Natural killer cell (primary cell): Measurements from ENCODE around the gene TMEM181. TPM values are rescaled to one million over a fixed set of nuclear protein-coding genes. Genes with fewer than 3 reads are reported as not detected.

ENCODE experiments used
- ATAC-seq, 3 donors: fragments of 150-1000 bp in 2 of 3; fragments of 200-7000 bp in 1 of 3; cut with Tn5 transposase; 1 replicate in 1 of 3; 2 replicates in 2 of 3; pipeline ENCODE4 v1.10.0; 2021; ENCODE audit warnings: mild to moderate bottlenecking in 2 of 3, moderate library complexity in 2 of 3
- DNase-seq, 2 donors: peaks; one replicate each; pipeline versions ENCODE4 v3.0.0 to v3.0.0-alpha.2; 2013 to 2021; ENCODE audit warnings: mixed read lengths in 1 of 2
- H3K27ac ChIP-seq: one replicate; pipeline ENCODE4 v1.5.1; 2013; ENCODE audit warnings: mild to moderate bottlenecking, low read length
- H3K27me3 ChIP-seq: one replicate; pipeline ENCODE4 v1.6.1; 2013; ENCODE audit warnings: low read length; ENCODE audit not compliant: control insufficient read depth, insufficient read depth
- H3K36me3 ChIP-seq: one replicate; pipeline ENCODE4 v1.6.1; 2013; ENCODE audit warnings: low read length; ENCODE audit not compliant: control insufficient read depth, insufficient read depth
- H3K4me1 ChIP-seq: one replicate; pipeline ENCODE4 v1.6.1; 2013; ENCODE audit warnings: low read length; ENCODE audit not compliant: control insufficient read depth, insufficient read depth
- H3K4me3 ChIP-seq: one replicate; pipeline ENCODE4 v1.5.1; 2013; ENCODE audit warnings: low read length
- H3K9me3 ChIP-seq: one replicate; pipeline ENCODE4 v1.6.1; 2013; ENCODE audit warnings: low read length; ENCODE audit not compliant: control insufficient read depth, insufficient read depth
- H3K27ac Mint-ChIP-seq, 2 donors: one replicate each; pipeline ENCODE4 v1.8.0; 2022; ENCODE audit warnings: mild to moderate bottlenecking in 2 of 2, mixed read lengths in 2 of 2, moderate library complexity in 1 of 2
- H3K27me3 Mint-ChIP-seq, 2 donors: one replicate each; pipeline ENCODE4 v1.8.0; 2022; ENCODE audit warnings: low read depth in 2 of 2, mixed read lengths in 2 of 2
- H3K36me3 Mint-ChIP-seq: one replicate; pipeline ENCODE4 v1.8.0; 2022; ENCODE audit warnings: mixed read lengths
- H3K4me1 Mint-ChIP-seq, 2 donors: one replicate each; pipeline ENCODE4 v1.8.0; 2022; ENCODE audit warnings: mixed read lengths in 2 of 2
- H3K4me3 Mint-ChIP-seq: one replicate; pipeline ENCODE4 v1.8.0; 2022; ENCODE audit warnings: mild to moderate bottlenecking, moderate library complexity, mixed read lengths
- H3K9me3 Mint-ChIP-seq, 2 donors: one replicate each; pipeline ENCODE4 v1.8.0; 2022; ENCODE audit warnings: mixed read lengths in 2 of 2
- CTCF ChIP-seq: fragments of 200-600 bp; IDR thresholded peaks from one replicate; pipeline ENCODE4 v1.8.0; 2022; ENCODE audit warnings: antibody characterized with exemption
- WGBS: methylation state at CpG from one replicate; pipeline ENCODE4 v1.1.7; 2013; ENCODE audit warnings: missing lambda C conversion rate; ENCODE audit not compliant: insufficient coverage; 5-methylcytosine and 5-hydroxymethylcytosine counted together
- intact Hi-C: fragments of 100-400 bp; cut with micrococcal nuclease; formaldehyde crosslinking; loops from one replicate; pipeline ENCODE4 v1.14.2; 2022
- total RNA-seq, 4 donors: library from RNA; stranded (reverse); fragments of 120-200 nt in 1 of 4; gene quantifications; one replicate each; pipeline versions ENCODE4 v1.2.3 to v1.2.4, GENCODE V29; 2013 to 2022

TMEM181 gene
- total RNA-seq, 3 donors from 2014 or later (not counting 1 experiment from before 2014, with no cell fraction given), result 44.8 to 60.9 (median 45.0) TPM

- TF ChIP-seq CTCF, result no peak
- Histone ChIP-seq H3K36me3 (no peaks in the 10 kb centered on the region), H3K4me1 (peaks cover 70% of the 10 kb centered on the region), H3K4me3 (no peak overlapping the region), H3K9me3 (no peaks in the 10 kb centered on the region), H3K27me3 (no peaks in the 10 kb centered on the region), H3K27ac (no peak overlapping the region)
- H3K36me3 Mint-ChIP-seq, result no peaks in the 10 kb centered on the region
- DNase-seq (no peak), ATAC-seq (no peak)
- 78% methylated on average over 8 of the region's 8 CpGs for WGBS
- no peaks in the 10 kb centered on the region for H3K9me3 Mint-ChIP-seq
- intact Hi-C loops, result loop anchor here (10.0 kb wide), 1 partner anchor 153 kb away; no protein-coding TSS in a partner anchor
- H3K27ac Mint-ChIP-seq, result peak overlapping the region; percentile 88 to 96
- H3K27me3 Mint-ChIP-seq, result no peaks in the 10 kb centered on the region
- peaks cover 59 to 63% of the 10 kb centered on the region in 2 donors for H3K4me1 Mint-ChIP-seq
- peak overlapping the region; percentile 98 for H3K4me3 Mint-ChIP-seq
Observed at GRCh38 chr6:158561938-158562337, 2.0 kb downstream of the TMEM181 start.

GRCh38 chr6:158564243-158565121 lies 4.6 kb downstream of the TMEM181 start:
- peaks cover 85 to 88% of the 10 kb centered on the region in 2 donors for H3K4me1 Mint-ChIP-seq

GRCh38 chr6:158565122-158565429 lies 5.2 kb downstream of the TMEM181 start:
- Mint-ChIP-seq H3K27ac (peak overlapping the region; percentile 88 to 96), H3K27me3 (no peaks in the 10 kb centered on the region), H3K4me3 (peak overlapping the region; percentile 89), H3K36me3 (no peaks in the 10 kb centered on the region), H3K4me1 (peaks cover 91 to 94% of the 10 kb centered on the region in 2 donors), H3K9me3 (no peaks in the 10 kb centered on the region)
- Histone ChIP-seq H3K27me3 (no peaks in the 10 kb centered on the region), H3K36me3 (no peaks in the 10 kb centered on the region), H3K4me3 (peak overlapping the region; percentile 4), H3K27ac (peak overlapping the region; percentile 75), H3K9me3 (no peaks in the 10 kb centered on the region), H3K4me1 (peaks cover 96% of the 10 kb centered on the region)
- no peak for TF ChIP-seq CTCF
- intact Hi-C loops, result loop anchor here (5.0 to 10.0 kb wide), 2 partner anchors 87 to 150 kb away; partner anchors contain the start of gene SYTL3
- no peak for DNase-seq
- no peak for ATAC-seq
- WGBS, result 51% methylated on average over 9 of the region's 9 CpGs

More at GRCh38 chr6:158564243-158565121, 4.6 kb downstream of the TMEM181 start:
- H3K27me3 ChIP-seq, result no peaks in the 10 kb centered on the region
- no peak overlapping the region for H3K4me3 ChIP-seq
- peak overlapping the region; percentile 88 to 96 for H3K27ac Mint-ChIP-seq
- H3K9me3 ChIP-seq, result no peaks in the 10 kb centered on the region
- no peaks in the 10 kb centered on the region for H3K9me3 Mint-ChIP-seq
- peak overlapping the region; percentile 75 for H3K27ac ChIP-seq
- peaks cover 92% of the 10 kb centered on the region for H3K4me1 ChIP-seq
- no peak for TF ChIP-seq CTCF
- no peaks in the 10 kb centered on the region for H3K27me3 Mint-ChIP-seq
- H3K36me3 Mint-ChIP-seq, result no peaks in the 10 kb centered on the region
- intact Hi-C loops, result loop anchor here (5.0 to 10.0 kb wide), 2 partner anchors 88 to 150 kb away; partner anchors contain the start of gene SYTL3
- DNase-seq, result peak; percentile 58 to 73
- H3K4me3 Mint-ChIP-seq, result peak overlapping the region; percentile 89
- no peaks in the 10 kb centered on the region for H3K36me3 ChIP-seq
- WGBS, result 44% methylated on average over 15 of the region's 16 CpGs
- peak; percentile 39 to 54 (median 46) for ATAC-seq
